ENCODE results near the gene TMEM86A.
"Not testable (repeated sequence)": the region's sequence is repeated elsewhere in the genome, so short reads cannot be mapped to it uniquely, and the experiment has no call there.

TMEM86A gene

DNA sequence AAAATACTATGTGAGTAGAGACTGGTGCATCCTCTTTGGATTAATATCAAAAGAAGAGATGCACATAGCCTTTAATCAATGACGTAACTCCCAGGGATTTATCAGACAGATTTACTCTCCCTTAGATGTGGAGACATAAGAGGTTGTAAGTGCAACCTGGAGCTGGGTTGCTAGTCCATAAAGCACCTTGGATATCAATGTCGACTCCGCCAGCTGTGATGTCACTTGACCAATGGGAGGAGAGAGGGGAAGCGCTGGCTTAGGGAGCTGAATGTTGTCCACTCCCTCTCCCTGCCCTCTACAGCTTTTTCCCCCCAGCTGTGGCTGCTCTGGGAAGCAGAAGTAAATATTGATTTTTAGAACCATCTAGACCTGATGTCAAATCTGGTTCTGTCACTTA, 28.9 kb upstream of the TMEM86A start:
- H3K27ac ChIP-seq (ENCODE audit: low read length, poor library complexity, severe bottlenecking) = no peak overlapping the region
- no peak overlapping the region for H2BK5ac ChIP-seq (ENCODE audit: low read depth, low read length, poor library complexity, severe bottlenecking)
- H3K4me2 ChIP-seq (ENCODE audit: low read length, poor library complexity, severe bottlenecking) = no peak overlapping the region
- H3K4ac ChIP-seq (ENCODE audit: low read depth in 1 of 2, low read length in 2 of 2) = no peak overlapping the region
- H3K4me1 ChIP-seq (ENCODE audit: control insufficient read depth, insufficient read depth, low read depth, low read length) = no peaks in the 10 kb centered on the region
- no peaks in the 10 kb centered on the region for H3K36me3 ChIP-seq (ENCODE audit: control insufficient read depth in 1 of 2, insufficient read depth in 2 of 2, low read depth in 1 of 2, low read length in 2 of 2)
- H3K9me3 ChIP-seq (ENCODE audit: control insufficient read depth, low read length) = no peaks in the 10 kb centered on the region
- H2BK12ac ChIP-seq (ENCODE audit: low read length in 2 of 2) = no peak overlapping the region
- H3K18ac ChIP-seq (ENCODE audit: low read depth in 1 of 2, low read length in 2 of 2) = no peak overlapping the region
- H2AFZ ChIP-seq (ENCODE audit: low read depth, low read length) = no peak overlapping the region
- peaks cover 0 to 7% of the 10 kb centered on the region in 2 experiments for H3K27me3 ChIP-seq (ENCODE audit: control insufficient read depth in 1 of 2, insufficient read depth in 1 of 2, low read length in 2 of 2)
- no peak overlapping the region for H3K23ac ChIP-seq (ENCODE audit: low read length in 2 of 2)
- peak overlapping the region in 1 of 2 experiments; percentile 13 for H3K4me3 ChIP-seq (ENCODE audit: insufficient read depth in 1 of 2, low read depth in 1 of 2, low read length in 2 of 2)
- H3K79me1 ChIP-seq (replicated peaks; ENCODE audit: low read length, poor library complexity, severe bottlenecking) = no peaks in the 10 kb centered on the region
- H2AK5ac ChIP-seq (ENCODE audit: low read length, severe bottlenecking) = no peak overlapping the region
- H3K14ac ChIP-seq (ENCODE audit: low read length in 2 of 2) = no peak overlapping the region
- no peak overlapping the region for H2BK15ac ChIP-seq (ENCODE audit: low read depth, poor library complexity, severe bottlenecking)
- H3K9ac ChIP-seq (ENCODE audit: low read length) = peak overlapping the region; percentile 40
- no peak overlapping the region for H4K91ac ChIP-seq (ENCODE audit: low read length)
- H2BK120ac ChIP-seq (ENCODE audit: low read depth, low read length) = no peak overlapping the region
- 59% methylated on average over 3 of the region's 4 CpGs for whole genome bisulfite sequencing
- no peak for DNase-seq
- no peak overlapping the region for H4K8ac ChIP-seq (ENCODE audit: low read length)

DNA sequence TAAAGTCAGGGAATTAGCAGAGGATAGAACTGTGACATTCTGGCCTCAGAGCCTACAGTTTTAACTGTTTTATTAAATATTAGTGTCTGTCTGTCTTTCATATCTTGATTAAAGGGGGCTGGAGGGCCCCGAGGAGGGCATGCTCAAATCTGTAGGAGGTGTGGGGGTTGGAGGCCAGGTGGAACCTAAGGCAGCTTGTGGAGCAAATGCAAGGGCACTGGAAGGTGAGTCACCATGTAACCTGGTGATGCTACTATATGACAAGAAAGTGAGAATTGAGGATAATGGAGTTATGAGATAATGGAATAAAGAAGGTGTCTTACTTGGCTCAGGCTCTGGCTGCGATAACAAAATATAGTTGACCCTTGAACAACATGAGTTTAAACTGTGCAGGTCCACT, 27.3 kb upstream of the TMEM86A start:
- no peak for DNase-seq
- Histone ChIP-seq H2BK12ac (ENCODE audit: low read length in 2 of 2) (no peak overlapping the region), H3K14ac (ENCODE audit: low read length in 2 of 2) (no peak overlapping the region), H3K9ac (ENCODE audit: low read length) (no peak overlapping the region), H3K79me1 (replicated peaks; ENCODE audit: low read length, poor library complexity, severe bottlenecking) (no peaks in the 10 kb centered on the region), H3K27ac (ENCODE audit: low read length, poor library complexity, severe bottlenecking) (no peak overlapping the region), H3K36me3 (ENCODE audit: control insufficient read depth in 1 of 2, insufficient read depth in 2 of 2, low read depth in 1 of 2, low read length in 2 of 2) (no peaks in the 10 kb centered on the region), H2BK120ac (ENCODE audit: low read depth, low read length) (no peak overlapping the region), H2AK5ac (ENCODE audit: low read length, severe bottlenecking) (no peak overlapping the region), H3K27me3 (ENCODE audit: control insufficient read depth in 1 of 2, insufficient read depth in 1 of 2, low read length in 2 of 2) (no peaks in the 10 kb centered on the region), H4K8ac (ENCODE audit: low read length) (no peak overlapping the region), H3K23ac (ENCODE audit: low read length in 2 of 2) (no peak overlapping the region), H3K4me3 (ENCODE audit: insufficient read depth in 1 of 2, low read depth in 1 of 2, low read length in 2 of 2) (no peak overlapping the region), H2AFZ (ENCODE audit: low read depth, low read length) (no peak overlapping the region), H4K91ac (ENCODE audit: low read length) (no peak overlapping the region), H2BK15ac (ENCODE audit: low read depth, poor library complexity, severe bottlenecking) (no peak overlapping the region), H2BK5ac (ENCODE audit: low read depth, low read length, poor library complexity, severe bottlenecking) (no peak overlapping the region), H3K4me1 (ENCODE audit: control insufficient read depth, insufficient read depth, low read depth, low read length) (no peaks in the 10 kb centered on the region), H3K18ac (ENCODE audit: low read depth in 1 of 2, low read length in 2 of 2) (no peak overlapping the region), H3K4ac (ENCODE audit: low read depth in 1 of 2, low read length in 2 of 2) (no peak overlapping the region), H3K4me2 (ENCODE audit: low read length, poor library complexity, severe bottlenecking) (no peak overlapping the region), H3K9me3 (ENCODE audit: control insufficient read depth, low read length) (no peaks in the 10 kb centered on the region)
- 88% methylated on average over 2 of the region's 2 CpGs for WGBS

DNA sequence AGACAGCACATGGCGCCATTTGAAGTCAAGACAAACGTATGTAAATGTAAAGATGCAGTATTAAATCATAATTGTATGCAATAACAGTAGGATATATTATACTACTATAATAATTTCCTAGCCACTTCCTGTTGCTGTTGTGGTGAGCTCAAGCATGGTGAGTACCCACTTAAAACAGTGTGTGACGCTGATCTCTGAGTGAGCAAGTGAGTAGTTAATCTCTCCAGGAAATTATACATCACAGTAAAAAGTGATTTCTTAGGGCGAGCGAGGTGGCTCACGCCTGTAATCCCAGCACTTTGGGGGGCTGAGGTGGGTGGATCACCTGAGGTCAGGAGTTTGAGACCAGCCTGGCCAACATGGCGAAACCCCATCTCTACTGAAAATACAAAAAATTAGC, 26.4 kb upstream of the TMEM86A start:
- not testable (repeated sequence) for H3K79me1 ChIP-seq (replicated peaks; ENCODE audit: low read length, poor library complexity, severe bottlenecking); H4K8ac ChIP-seq (ENCODE audit: low read length); H3K23ac ChIP-seq (ENCODE audit: low read length in 2 of 2); H3K14ac ChIP-seq (ENCODE audit: low read length in 2 of 2); H3K4me1 ChIP-seq (ENCODE audit: control insufficient read depth, insufficient read depth, low read depth, low read length); H3K4me2 ChIP-seq (ENCODE audit: low read length, poor library complexity, severe bottlenecking); H2BK15ac ChIP-seq (ENCODE audit: low read depth, poor library complexity, severe bottlenecking); H2BK120ac ChIP-seq (ENCODE audit: low read depth, low read length); H4K91ac ChIP-seq (ENCODE audit: low read length); H3K27me3 ChIP-seq (ENCODE audit: control insufficient read depth in 1 of 2, insufficient read depth in 1 of 2, low read length in 2 of 2); H2AFZ ChIP-seq (ENCODE audit: low read depth, low read length); H2BK12ac ChIP-seq (ENCODE audit: low read length in 2 of 2); DNase-seq; H3K4ac ChIP-seq (ENCODE audit: low read depth in 1 of 2, low read length in 2 of 2); H3K4me3 ChIP-seq (ENCODE audit: insufficient read depth in 1 of 2, low read depth in 1 of 2, low read length in 2 of 2); H3K36me3 ChIP-seq (ENCODE audit: control insufficient read depth in 1 of 2, insufficient read depth in 2 of 2, low read depth in 1 of 2, low read length in 2 of 2); H3K9me3 ChIP-seq (ENCODE audit: control insufficient read depth, low read length); H2AK5ac ChIP-seq (ENCODE audit: low read length, severe bottlenecking); H3K18ac ChIP-seq (ENCODE audit: low read depth in 1 of 2, low read length in 2 of 2); H3K9ac ChIP-seq (ENCODE audit: low read length); H3K27ac ChIP-seq (ENCODE audit: low read length, poor library complexity, severe bottlenecking); H2BK5ac ChIP-seq (ENCODE audit: low read depth, low read length, poor library complexity, severe bottlenecking)
- 62% methylated on average over 3 of the region's 7 CpGs for WGBS

DNA sequence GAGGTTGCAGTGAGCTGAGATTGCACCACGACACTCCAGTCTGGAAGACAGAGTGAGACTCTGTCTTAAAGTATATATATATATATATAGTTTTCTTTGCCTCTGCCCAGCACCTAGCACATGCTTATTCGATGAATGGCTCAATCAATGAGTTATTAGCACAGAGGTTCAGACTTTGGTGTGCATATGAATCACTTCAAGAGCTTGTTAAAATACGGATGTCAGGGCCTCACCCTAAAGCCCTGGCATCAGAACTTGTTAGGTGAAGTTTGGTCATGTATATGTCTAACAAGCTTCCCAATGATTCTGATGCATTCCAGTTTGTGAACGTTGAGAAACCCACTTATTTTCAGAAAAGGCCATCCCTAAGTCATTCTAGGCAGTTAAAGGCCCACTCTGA, 21.8 kb upstream of the TMEM86A start:
- Histone ChIP-seq H2AK5ac (ENCODE audit: low read length, severe bottlenecking) (no peak overlapping the region), H4K91ac (ENCODE audit: low read length) (no peak overlapping the region), H3K4me2 (ENCODE audit: low read length, poor library complexity, severe bottlenecking) (no peak overlapping the region), H3K27ac (ENCODE audit: low read length, poor library complexity, severe bottlenecking) (no peak overlapping the region), H3K14ac (ENCODE audit: low read length in 2 of 2) (no peak overlapping the region), H3K4me3 (ENCODE audit: insufficient read depth in 1 of 2, low read depth in 1 of 2, low read length in 2 of 2) (no peak overlapping the region), H3K36me3 (ENCODE audit: control insufficient read depth in 1 of 2, insufficient read depth in 2 of 2, low read depth in 1 of 2, low read length in 2 of 2) (no peaks in the 10 kb centered on the region), H4K8ac (ENCODE audit: low read length) (no peak overlapping the region), H2BK5ac (ENCODE audit: low read depth, low read length, poor library complexity, severe bottlenecking) (no peak overlapping the region), H3K4ac (ENCODE audit: low read depth in 1 of 2, low read length in 2 of 2) (no peak overlapping the region), H2BK12ac (ENCODE audit: low read length in 2 of 2) (no peak overlapping the region), H3K27me3 (ENCODE audit: control insufficient read depth in 1 of 2, insufficient read depth in 1 of 2, low read length in 2 of 2) (no peaks in the 10 kb centered on the region), H3K4me1 (ENCODE audit: control insufficient read depth, insufficient read depth, low read depth, low read length) (no peaks in the 10 kb centered on the region), H2BK120ac (ENCODE audit: low read depth, low read length) (no peak overlapping the region), H2BK15ac (ENCODE audit: low read depth, poor library complexity, severe bottlenecking) (no peak overlapping the region), H3K9me3 (ENCODE audit: control insufficient read depth, low read length) (no peaks in the 10 kb centered on the region), H3K18ac (ENCODE audit: low read depth in 1 of 2, low read length in 2 of 2) (no peak overlapping the region), H3K79me1 (replicated peaks; ENCODE audit: low read length, poor library complexity, severe bottlenecking) (no peaks in the 10 kb centered on the region), H2AFZ (ENCODE audit: low read depth, low read length) (no peak overlapping the region), H3K9ac (ENCODE audit: low read length) (no peak overlapping the region), H3K23ac (ENCODE audit: low read length in 2 of 2) (no peak overlapping the region)
- DNase-seq = no peak
- 79% methylated on average over 3 of the region's 4 CpGs for WGBS
